ENCODE measurements around the gene PRR15L. TPM values are rescaled to one million over a fixed set of nuclear protein-coding genes. Genes with fewer than 3 reads are reported as not detected.

PRR15L gene
- total and polyA plus RNA-seq, 2 experiments from 2014 or later, result 56.5 to 66.4 TPM

GRCh38 chr17:47967607-47968252 is 10.0 kb upstream of the PRR15L start:
- no peaks in the 10 kb centered on the region for H3K9me2 ChIP-seq (replicated peaks; ENCODE audit: insufficient read depth)
- H3K79me2 ChIP-seq, result peaks cover 16% of the 10 kb centered on the region
- no peaks in the 10 kb centered on the region for H3K36me3 ChIP-seq (replicated peaks; ENCODE audit: insufficient read depth, low read depth)
- peak overlapping the region; percentile 35 for H3K4me2 ChIP-seq
- H3K27ac ChIP-seq, result peak overlapping the region; percentile 86
- H3K9me3 ChIP-seq (ENCODE audit: low read depth), result no peaks in the 10 kb centered on the region
- no peak overlapping the region for H2AFZ ChIP-seq
- no peaks in the 10 kb centered on the region for H4K20me1 ChIP-seq (ENCODE audit: insufficient read depth, poor library complexity, severe bottlenecking)
- DNase-seq (ENCODE audit: low spot score), result peak; percentile 54
- TF ChIP-seq CTCF (IDR thresholded peaks at IDR 0.05; ENCODE audit: poor library complexity) (no peak), EZH2phosphoT487 (IDR thresholded peaks at IDR 0.05; ENCODE audit: low read depth, severe bottlenecking, unreplicated experiment) (no peak), EZH2 (IDR thresholded peaks at IDR 0.05; ENCODE audit: borderline replicate concordance) (no peak)
- no peaks in the 10 kb centered on the region for H3K27me3 ChIP-seq
- WGBS (ENCODE audit: low lambda C conversion rate, missing lambda C conversion rate), result 43% methylated on average over 5 of the region's 5 CpGs
- H3K4me1 ChIP-seq (ENCODE audit: insufficient read depth), result peaks cover 52% of the 10 kb centered on the region
- no peak overlapping the region for H3K4me3 ChIP-seq

DNA sequence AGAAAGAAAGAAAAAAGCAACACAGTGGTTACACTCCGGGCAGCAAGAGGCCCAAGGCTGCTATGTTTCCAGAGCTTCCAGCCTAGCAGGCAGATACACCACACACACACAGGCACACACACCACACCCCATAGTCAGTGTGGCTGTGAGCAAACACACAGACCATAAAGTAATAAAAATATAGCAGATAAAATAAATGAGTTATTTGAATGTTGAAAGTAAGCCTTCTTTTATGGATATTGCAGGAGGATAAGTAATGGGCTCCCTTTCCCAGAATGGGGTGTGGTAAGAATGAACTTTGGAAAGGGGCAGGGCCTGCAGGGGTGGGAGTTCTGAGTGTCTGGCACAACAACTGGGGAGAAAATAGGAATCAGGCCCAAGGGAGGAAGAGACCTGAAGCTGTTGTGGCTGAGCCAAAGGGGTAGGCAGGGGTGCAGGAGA is 8.4 kb upstream of the PRR15L start:
- Histone ChIP-seq H2AFZ (no peak overlapping the region), H3K4me1 (ENCODE audit: insufficient read depth) (peaks cover 46% of the 10 kb centered on the region)

GRCh38 chr17:47964856-47965255 is 7.2 kb upstream of the PRR15L start:
- Histone ChIP-seq H3K79me2 (no peaks in the 10 kb centered on the region), H3K36me3 (replicated peaks; ENCODE audit: insufficient read depth, low read depth) (no peaks in the 10 kb centered on the region), H2AFZ (no peak overlapping the region), H3K4me2 (no peak overlapping the region), H3K4me3 (no peak overlapping the region), H3K27ac (peak overlapping the region; percentile 97), H3K27me3 (no peaks in the 10 kb centered on the region), H3K4me1 (ENCODE audit: insufficient read depth) (peaks cover 50% of the 10 kb centered on the region), H4K20me1 (ENCODE audit: insufficient read depth, poor library complexity, severe bottlenecking) (no peaks in the 10 kb centered on the region), H3K9me2 (replicated peaks; ENCODE audit: insufficient read depth) (no peaks in the 10 kb centered on the region), H3K9me3 (ENCODE audit: low read depth) (no peaks in the 10 kb centered on the region)
- TF ChIP-seq CTCF (IDR thresholded peaks at IDR 0.05; ENCODE audit: poor library complexity) (no peak), EZH2 (IDR thresholded peaks at IDR 0.05; ENCODE audit: borderline replicate concordance) (no peak), EZH2phosphoT487 (IDR thresholded peaks at IDR 0.05; ENCODE audit: low read depth, severe bottlenecking, unreplicated experiment) (no peak)
- no peak for DNase-seq (ENCODE audit: low spot score)
- 84% methylated on average over 5 of the region's 5 CpGs for WGBS (ENCODE audit: low lambda C conversion rate, missing lambda C conversion rate)

More for the DNA sequence above, 8.4 kb upstream of the PRR15L start:
- Histone ChIP-seq H3K9me2 (replicated peaks; ENCODE audit: insufficient read depth) (no peaks in the 10 kb centered on the region), H3K79me2 (no peaks in the 10 kb centered on the region), H4K20me1 (ENCODE audit: insufficient read depth, poor library complexity, severe bottlenecking) (no peaks in the 10 kb centered on the region), H3K4me2 (peak overlapping the region; percentile 35), H3K27me3 (no peaks in the 10 kb centered on the region), H3K36me3 (replicated peaks; ENCODE audit: insufficient read depth, low read depth) (no peaks in the 10 kb centered on the region), H3K9me3 (ENCODE audit: low read depth) (no peaks in the 10 kb centered on the region), H3K27ac (peak overlapping the region; percentile 97), H3K4me3 (no peak overlapping the region)
- DNase-seq (ENCODE audit: low spot score), result peak; percentile 81
- 27% methylated on average over 1 of the region's 1 CpG for WGBS (ENCODE audit: low lambda C conversion rate, missing lambda C conversion rate)
- no peak for TF ChIP-seq EZH2phosphoT487 (IDR thresholded peaks at IDR 0.05; ENCODE audit: low read depth, severe bottlenecking, unreplicated experiment)
- no peak for TF ChIP-seq EZH2 (IDR thresholded peaks at IDR 0.05; ENCODE audit: borderline replicate concordance)
- TF ChIP-seq CTCF (IDR thresholded peaks at IDR 0.05; ENCODE audit: poor library complexity), result no peak
